D721Med (cell line): ENCODE measurements around the gene CTTN.

Source experiments
- DNase-seq: peaks from one replicate; pipeline ENCODE4 v3.0.0; 2011; ENCODE audit warnings: low spot score; ENCODE audit not compliant: insufficient read length
- FAIRE-seq: peaks from 2 replicates; lab custom pipeline; 2011; peaks lifted over from hg19 to GRCh38; lab: Jason Lieb, UNC
- CTCF ChIP-seq: IDR thresholded peaks from 2 replicates; pipeline ENCODE4 v1.5.1; 2012; ENCODE audit warnings: mild to moderate bottlenecking, control low read depth; ENCODE audit not compliant: insufficient read depth; ENCODE audit errors: missing control alignments

CTTN gene

DNA sequence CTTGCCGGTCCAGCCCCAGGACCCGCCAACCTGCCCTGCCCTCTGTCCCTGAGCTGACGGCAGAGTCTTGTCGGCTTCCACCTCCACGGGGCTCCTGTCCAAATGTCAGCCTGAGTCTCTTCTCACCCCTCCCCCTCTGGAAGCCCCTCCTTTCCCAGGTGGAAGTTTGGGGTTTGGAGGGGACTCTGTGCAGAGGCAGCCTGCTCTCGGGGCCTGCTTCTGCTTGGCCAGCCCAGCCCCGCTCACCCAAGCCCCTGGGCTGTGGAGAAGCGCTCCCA, 31.0 kb downstream of the CTTN start:
- FAIRE-seq (no peak), DNase-seq (no peak)
- no peak for TF ChIP-seq CTCF

- no peak for FAIRE-seq
- TF ChIP-seq CTCF: no peak
- DNase-seq: no peak
These were observed 31.6 kb downstream of the CTTN start for GRCh38 chr11:70429724-70430521.

- FAIRE-seq (no peak), DNase-seq (no peak)
- no peak for TF ChIP-seq CTCF
These were observed 32.6 kb downstream of the CTTN start for GRCh38 chr11:70430671-70431574.

GRCh38 chr11:70431611-70432010, 33.3 kb downstream of the CTTN start:
- no peak for FAIRE-seq
- TF ChIP-seq CTCF: no peak
- no peak for DNase-seq

GRCh38 chr11:70432065-70432464, 33.7 kb downstream of the CTTN start:
- DNase-seq (no peak), FAIRE-seq (no peak)
- TF ChIP-seq CTCF: no peak

GRCh38 chr11:70432580-70432979, 34.3 kb downstream of the CTTN start:
- TF ChIP-seq CTCF: no peak
- DNase-seq (no peak), FAIRE-seq (no peak)
